GM12892 (cell line): ENCODE data around the gene TMEM178B.

ENCODE experiments used
- DNase-seq: peaks from one replicate; pipeline ENCODE4 v3.0.0; 2011; ENCODE audit not compliant: insufficient read length
- FAIRE-seq: peaks from 2 replicates; lab custom pipeline; 2011; peaks lifted over from hg19 to GRCh38; lab: Jason Lieb, UNC
- POLR2A ChIP-seq: IDR thresholded peaks from 2 replicates; pipeline ENCODE4 v1.6.1; 2011; ENCODE audit warnings: low read depth, low read length, control low read depth
- POLR2AphosphoS5 ChIP-seq: IDR thresholded peaks from 2 replicates; pipeline ENCODE4 v1.6.1; 2011; ENCODE audit warnings: low read depth, low read length, control low read depth
- TAF1 ChIP-seq: IDR thresholded peaks from 2 replicates; pipeline ENCODE4 v1.6.1; 2011; ENCODE audit warnings: low read depth, mild to moderate bottlenecking, control low read depth, low read length, borderline replicate concordance

Gene TMEM178B

GRCh38 chr7:141242568-141242967 is 168.7 kb downstream of the TMEM178B start:
- no peak for DNase-seq
- FAIRE-seq, result no peak
- TF ChIP-seq TAF1, result no peak
- TF ChIP-seq POLR2AphosphoS5, result no peak
- TF ChIP-seq POLR2A, result no peak

GRCh38 chr7:141243368-141243767 is 169.5 kb downstream of the TMEM178B start:
- DNase-seq (no peak), FAIRE-seq (no peak)
- TF ChIP-seq TAF1 (no peak), POLR2A (no peak), POLR2AphosphoS5 (no peak)

GRCh38 chr7:141244435-141244834 is 170.6 kb downstream of the TMEM178B start:
- no peak for TF ChIP-seq POLR2AphosphoS5
- TF ChIP-seq POLR2A, result no peak
- no peak for TF ChIP-seq TAF1
- DNase-seq (no peak), FAIRE-seq (no peak)

- no peak for DNase-seq
- TF ChIP-seq POLR2A (no peak), POLR2AphosphoS5 (no peak), TAF1 (no peak)
- no peak for FAIRE-seq
Measured at GRCh38 chr7:141246426-141246825, 172.6 kb downstream of the TMEM178B start.

GRCh38 chr7:141251180-141251579 is 177.3 kb downstream of the TMEM178B start:
- DNase-seq (no peak), FAIRE-seq (no peak)
- TF ChIP-seq POLR2AphosphoS5 (no peak), POLR2A (no peak), TAF1 (no peak)

GRCh38 chr7:141251957-141252356 is 178.1 kb downstream of the TMEM178B start:
- TF ChIP-seq TAF1 (no peak), POLR2AphosphoS5 (no peak)
- DNase-seq (no peak), FAIRE-seq (no peak)

GRCh38 chr7:141257597-141257996 is 183.7 kb downstream of the TMEM178B start:
- TF ChIP-seq POLR2AphosphoS5, result no peak
- no peak for TF ChIP-seq POLR2A
- no peak for TF ChIP-seq TAF1
- no peak for FAIRE-seq
- no peak for DNase-seq

- TF ChIP-seq POLR2AphosphoS5, result no peak
- no peak for TF ChIP-seq TAF1
- TF ChIP-seq POLR2A, result no peak
- FAIRE-seq (no peak), DNase-seq (no peak)
Measured at GRCh38 chr7:141258559-141258958, 184.7 kb downstream of the TMEM178B start.

GRCh38 chr7:141262101-141263090 is 188.5 kb downstream of the TMEM178B start:
- no peak for FAIRE-seq
- DNase-seq, result no peak
- no peak for TF ChIP-seq POLR2AphosphoS5
- no peak for TF ChIP-seq TAF1
- TF ChIP-seq POLR2A, result no peak

GRCh38 chr7:141263508-141263907 is 189.6 kb downstream of the TMEM178B start:
- DNase-seq (no peak), FAIRE-seq (no peak)
- no peak for TF ChIP-seq TAF1
- TF ChIP-seq POLR2A, result no peak
- no peak for TF ChIP-seq POLR2AphosphoS5

GRCh38 chr7:141263983-141264382 is 190.1 kb downstream of the TMEM178B start:
- no peak for FAIRE-seq
- no peak for TF ChIP-seq POLR2A
- TF ChIP-seq POLR2AphosphoS5, result no peak
- TF ChIP-seq TAF1, result no peak

GRCh38 chr7:141264511-141264910 is 190.6 kb downstream of the TMEM178B start:
- DNase-seq (no peak), FAIRE-seq (no peak)
- TF ChIP-seq TAF1, result no peak
- TF ChIP-seq POLR2AphosphoS5, result no peak
- TF ChIP-seq POLR2A, result no peak

More at GRCh38 chr7:141263983-141264382, 190.1 kb downstream of the TMEM178B start:
- no peak for DNase-seq
